Vagina (tissue), 2 donors: ENCODE results near the gene C1QTNF4.

ENCODE experiments used
- POLR2AphosphoS5 ChIP-seq, 2 donors: sonication (generic); formaldehyde crosslinking; IDR thresholded peaks; one replicate each; pipeline ENCODE4 v1.9.0; 2017; ENCODE audit warnings: antibody characterized with exemption in 2 of 2, mild to moderate bottlenecking in 2 of 2, low read depth in 1 of 2; ENCODE audit not compliant: insufficient read depth in 1 of 2
- TF ChIP-seq, protein P1 (sequence below), 3 experiments: fragments of 450-650 bp in 2 of 3; fragments of 200-600 bp in 1 of 3; sonication (generic) in 1 of 3; IDR thresholded peaks; one replicate each; pipeline ENCODE4 v1.5.1; 2017 to 2019; ENCODE audit warnings: antibody characterized with exemption in 3 of 3, mild to moderate bottlenecking in 2 of 3, moderate library complexity in 2 of 3

DNA sequence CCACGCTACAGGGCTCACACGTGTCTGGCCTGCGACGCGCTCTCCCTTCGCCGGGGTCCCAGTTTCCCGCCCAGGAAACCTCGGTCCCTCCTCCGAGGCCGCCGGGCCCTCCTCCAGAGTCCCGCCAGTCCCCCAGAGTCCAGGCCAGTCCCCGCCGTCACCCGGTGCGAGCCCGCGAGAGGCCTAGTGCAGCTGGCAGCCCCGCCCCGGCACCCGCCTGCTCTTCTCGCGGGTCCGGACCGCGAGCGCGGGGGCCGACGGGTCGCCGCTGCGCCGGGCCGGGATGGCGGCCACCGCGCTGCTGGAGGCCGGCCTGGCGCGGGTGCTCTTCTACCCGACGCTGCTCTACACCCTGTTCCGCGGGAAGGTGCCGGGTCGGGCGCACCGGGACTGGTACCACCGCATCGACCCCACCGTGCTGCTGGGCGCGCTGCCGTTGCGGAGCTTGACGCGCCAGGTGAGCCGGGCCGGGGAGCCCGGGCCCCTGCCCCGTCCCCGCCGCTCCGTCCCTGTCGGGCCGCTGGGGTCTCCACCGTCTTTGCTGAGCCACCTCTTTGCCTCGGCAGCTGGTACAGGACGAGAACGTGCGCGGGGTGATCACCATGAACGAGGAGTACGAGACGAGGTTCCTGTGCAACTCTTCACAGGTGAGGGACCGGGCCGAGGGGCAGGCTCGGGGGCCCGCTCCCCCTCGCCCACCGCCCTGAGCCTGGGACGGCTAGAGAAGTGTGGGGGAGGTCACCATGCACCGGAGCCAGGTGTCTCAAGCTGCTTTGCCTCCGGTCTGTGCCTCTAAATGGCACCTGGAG, 28.7 kb downstream of the C1QTNF4 start, which contains the start of gene PTPMT1:
- TF ChIP-seq, protein P1, sequence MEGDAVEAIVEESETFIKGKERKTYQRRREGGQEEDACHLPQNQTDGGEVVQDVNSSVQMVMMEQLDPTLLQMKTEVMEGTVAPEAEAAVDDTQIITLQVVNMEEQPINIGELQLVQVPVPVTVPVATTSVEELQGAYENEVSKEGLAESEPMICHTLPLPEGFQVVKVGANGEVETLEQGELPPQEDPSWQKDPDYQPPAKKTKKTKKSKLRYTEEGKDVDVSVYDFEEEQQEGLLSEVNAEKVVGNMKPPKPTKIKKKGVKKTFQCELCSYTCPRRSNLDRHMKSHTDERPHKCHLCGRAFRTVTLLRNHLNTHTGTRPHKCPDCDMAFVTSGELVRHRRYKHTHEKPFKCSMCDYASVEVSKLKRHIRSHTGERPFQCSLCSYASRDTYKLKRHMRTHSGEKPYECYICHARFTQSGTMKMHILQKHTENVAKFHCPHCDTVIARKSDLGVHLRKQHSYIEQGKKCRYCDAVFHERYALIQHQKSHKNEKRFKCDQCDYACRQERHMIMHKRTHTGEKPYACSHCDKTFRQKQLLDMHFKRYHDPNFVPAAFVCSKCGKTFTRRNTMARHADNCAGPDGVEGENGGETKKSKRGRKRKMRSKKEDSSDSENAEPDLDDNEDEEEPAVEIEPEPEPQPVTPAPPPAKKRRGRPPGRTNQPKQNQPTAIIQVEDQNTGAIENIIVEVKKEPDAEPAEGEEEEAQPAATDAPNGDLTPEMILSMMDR (IDR thresholded peaks at IDR 0.05), result no peak
- no peak for TF ChIP-seq POLR2AphosphoS5 (IDR thresholded peaks at IDR 0.05; ENCODE audit: insufficient read depth in 1 of 2, low read depth in 1 of 2)
